Liver (tissue), 3 donors: Measurements from ENCODE around the gene TNS2.

Experiments used
- CTCF ChIP-seq: fragments of 150-350 bp; IDR thresholded peaks from 2 replicates; pipeline ENCODE4 v1.5.1; 2017; ENCODE audit warnings: improper control_type of control experiment, low read depth, low read length; ENCODE audit not compliant: missing input control
- HNF4G ChIP-seq: IDR thresholded peaks from 2 replicates; pipeline ENCODE4 v1.6.1; 2016; ENCODE audit warnings: antibody characterized with exemption
- TAF1 ChIP-seq: conservative IDR thresholded peaks from 2 replicates; pipeline ENCODE4 v1.6.1; 2016; ENCODE audit warnings: antibody characterized with exemption, mild to moderate bottlenecking
- YY1 ChIP-seq: IDR thresholded peaks from 2 replicates; pipeline ENCODE4 v1.6.1; 2016; ENCODE audit warnings: antibody characterized with exemption, mild to moderate bottlenecking
- donor health status: healthy.
- donor health status: healthy.

DNA sequence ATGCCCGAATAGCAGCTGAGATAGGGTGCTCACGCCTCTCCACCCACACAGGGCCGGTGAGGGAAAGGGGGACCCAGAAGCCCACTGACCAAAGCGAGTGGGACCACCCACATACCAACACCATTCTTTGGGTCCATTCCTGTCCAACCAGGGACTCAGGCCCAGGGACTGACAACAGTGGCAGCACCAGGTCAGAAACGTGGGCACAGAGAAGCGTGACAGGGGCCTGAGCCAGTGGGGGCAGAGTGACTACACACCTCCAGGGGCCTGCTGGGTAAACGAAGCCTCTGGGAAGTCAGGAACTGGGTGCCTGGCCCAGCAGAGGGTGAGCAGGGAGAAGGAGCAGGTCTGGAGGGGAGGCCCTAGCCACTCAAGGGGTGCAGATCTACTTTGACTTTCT lies 15.6 kb downstream of the TNS2 start:
- TF ChIP-seq CTCF = no peak
- TF ChIP-seq YY1 = no peak
- TF ChIP-seq TAF1 = no peak
- no peak for TF ChIP-seq HNF4G
